Left renal cortex interstitium (tissue), 4 donors: ENCODE data around the gene MFAP2. TPM values are rescaled to one million over a fixed set of nuclear protein-coding genes. Genes with fewer than 3 reads are reported as not detected.
A peak's percentile ranks its signal among the peaks of the same experiment; 100 is the strongest.

Source experiments
- DNase-seq, 4 donors: peaks; one replicate each; pipeline ENCODE4 v3.0.0-alpha.2; 2013; ENCODE audit warnings: low read depth in 4 of 4, low spot score in 2 of 4, missing footprints in 1 of 4
- polyA plus RNA-seq, 4 donors: library from polyadenylated mRNA; unstranded; fragments of 120-200 nt; gene quantifications; one replicate each; pipeline ENCODE4 v1.2.1, GENCODE V29; 2013; ENCODE audit not compliant: insufficient read length in 4 of 4

Gene MFAP2, protein sequence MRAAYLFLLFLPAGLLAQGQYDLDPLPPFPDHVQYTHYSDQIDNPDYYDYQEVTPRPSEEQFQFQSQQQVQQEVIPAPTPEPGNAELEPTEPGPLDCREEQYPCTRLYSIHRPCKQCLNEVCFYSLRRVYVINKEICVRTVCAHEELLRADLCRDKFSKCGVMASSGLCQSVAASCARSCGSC
- polyA plus RNA-seq, result 100 to 1,000 TPM; 186 to 305 (median 215) TPM

DNA sequence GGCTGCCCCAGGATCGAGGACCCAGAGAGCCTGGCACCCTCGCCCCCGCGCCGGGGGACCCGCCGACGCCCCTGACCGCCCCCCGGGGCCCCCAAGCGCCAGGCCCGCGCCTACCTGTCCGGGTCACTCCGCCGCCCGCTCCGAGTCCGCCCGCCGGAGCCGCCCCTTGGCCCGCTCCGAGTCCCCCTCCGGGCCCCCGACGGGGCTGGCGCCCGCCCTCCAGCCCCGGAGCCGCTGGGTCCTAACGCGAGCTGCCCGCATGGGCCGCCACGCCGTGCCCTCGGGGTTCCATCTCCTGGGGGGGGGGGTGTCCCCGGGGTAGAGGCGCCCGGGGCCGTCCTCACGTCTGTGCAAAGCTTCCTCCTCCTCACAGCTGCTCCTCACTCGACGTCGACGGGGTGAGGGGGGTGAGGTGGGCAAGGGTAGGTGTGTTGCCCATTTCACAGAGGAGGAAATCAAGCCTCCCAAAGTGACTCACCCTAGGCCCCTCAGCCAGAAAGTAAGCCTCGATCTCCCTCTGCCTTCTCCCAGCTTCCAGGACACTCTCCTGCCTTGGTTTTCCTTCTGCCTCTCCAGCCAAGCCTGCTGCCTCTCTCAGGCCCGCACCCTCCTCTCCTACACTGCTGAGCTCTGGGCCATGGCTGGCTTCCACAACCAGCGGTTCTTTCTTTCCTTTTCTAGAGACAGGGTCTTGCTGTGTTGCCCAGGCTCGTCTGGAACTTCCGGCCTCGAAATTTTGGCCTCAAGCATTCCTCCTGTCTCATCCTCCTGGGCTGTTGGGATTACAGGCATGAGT, at the start of gene MFAP2:
Gene MFAP2 (minus strand): TSS at position 148 of the 796 bp plus-strand sequence. CDS start 2,347 bp downstream, outside the sequence.
- no peak for DNase-seq

DNA sequence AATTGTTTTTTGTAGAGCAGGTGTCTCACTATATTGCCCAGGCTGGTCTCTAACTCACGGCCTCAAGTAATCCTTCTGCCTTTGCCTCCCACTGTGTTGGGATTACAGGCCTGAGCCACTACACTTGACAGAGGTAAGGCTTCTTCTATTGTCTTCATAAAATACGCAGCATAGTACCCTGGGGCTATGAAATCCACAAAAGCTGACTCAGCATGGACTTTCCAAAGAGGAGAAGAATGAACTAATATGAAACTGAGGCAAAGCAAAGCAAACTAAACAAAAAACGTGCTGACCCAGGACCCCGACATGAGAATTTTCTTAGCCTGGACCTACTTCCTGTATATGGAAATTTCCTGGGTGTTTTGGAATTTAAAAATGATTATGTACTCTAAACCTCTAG, 49.8 kb upstream of the MFAP2 start:
- DNase-seq, result no peak

DNA sequence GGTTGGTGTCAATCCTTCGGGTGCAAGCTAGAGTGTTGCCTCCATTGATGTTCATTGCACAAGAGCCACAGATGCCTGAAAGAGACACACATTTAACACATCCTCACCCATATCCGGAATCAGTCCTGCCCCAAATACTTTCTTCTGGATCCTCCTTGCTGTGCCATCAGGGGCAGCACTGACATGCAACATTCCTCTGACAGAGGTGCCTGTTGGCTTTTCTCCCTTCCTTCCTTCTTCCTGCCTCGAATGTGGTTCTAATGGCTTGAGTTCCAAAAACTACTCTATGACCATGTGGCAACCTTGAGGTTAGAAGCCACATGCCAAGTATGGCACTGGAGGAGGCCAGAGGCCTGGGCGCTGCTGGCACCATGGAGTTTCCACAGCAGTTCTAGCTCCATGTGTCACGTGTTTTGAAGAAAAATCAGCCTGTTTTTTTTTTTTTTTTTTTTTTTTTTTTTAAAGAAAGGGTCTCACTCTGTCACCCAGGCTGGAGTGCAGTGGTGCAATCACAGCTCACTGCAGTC, 48.3 kb upstream of the MFAP2 start:
- no peak for DNase-seq

DNA sequence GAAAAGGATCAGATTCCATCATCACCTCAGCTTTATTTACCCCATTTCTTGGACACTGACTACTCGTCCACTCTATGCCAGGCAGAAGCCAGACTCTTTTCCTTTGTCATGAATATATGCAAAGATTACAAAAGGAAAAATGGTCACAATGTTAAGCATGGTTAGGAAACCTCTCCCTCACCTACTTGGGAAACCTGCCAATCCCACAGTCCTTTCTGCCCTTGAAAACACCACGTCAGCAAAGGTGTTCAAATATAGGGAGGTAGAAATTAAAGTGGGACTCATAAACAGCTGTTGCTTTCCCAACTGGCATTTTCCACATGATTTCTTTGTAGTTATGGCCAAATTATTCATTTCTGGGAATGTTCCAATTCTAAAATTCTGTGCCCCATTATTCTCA, 47.5 kb upstream of the MFAP2 start:
- no peak for DNase-seq

DNA sequence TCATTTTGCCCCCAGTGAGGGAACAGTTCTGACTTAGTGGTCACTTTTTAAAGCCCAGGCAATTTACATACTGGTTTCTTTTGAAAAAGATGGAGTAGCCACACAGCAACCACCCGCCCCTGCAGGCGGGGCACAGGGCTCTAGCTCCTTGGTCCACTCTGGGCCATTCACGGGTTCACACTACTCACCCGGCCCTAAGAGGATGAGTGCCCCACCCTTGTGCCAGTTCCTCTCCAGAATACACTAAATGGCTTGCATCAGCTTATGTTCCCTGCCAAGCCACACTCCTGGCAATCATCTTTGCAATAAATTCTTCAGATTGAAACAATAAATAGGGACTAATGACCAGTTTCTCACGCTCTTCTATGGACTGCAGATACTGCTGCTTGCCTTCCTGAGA, 47.0 kb upstream of the MFAP2 start:
- no peak for DNase-seq

DNA sequence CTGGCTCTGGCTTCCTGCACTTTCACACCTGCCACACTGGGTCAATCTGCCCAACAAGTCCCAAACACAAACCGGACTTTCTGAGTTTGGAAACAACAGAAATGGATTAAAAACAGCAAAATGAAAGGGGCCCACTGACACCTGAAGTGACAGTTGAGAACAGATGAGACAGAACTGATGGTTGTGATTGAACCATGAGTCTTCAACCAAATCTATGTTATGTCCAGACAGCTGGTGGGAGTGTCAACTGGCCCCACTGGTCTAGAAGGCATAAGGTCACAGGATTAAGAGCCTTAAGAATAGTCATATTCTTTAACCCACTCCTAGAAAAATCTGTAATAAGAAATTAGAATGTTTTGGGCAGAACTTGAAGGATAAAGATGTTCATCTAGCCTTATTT, 44.3 kb upstream of the MFAP2 start:
- no peak for DNase-seq

DNA sequence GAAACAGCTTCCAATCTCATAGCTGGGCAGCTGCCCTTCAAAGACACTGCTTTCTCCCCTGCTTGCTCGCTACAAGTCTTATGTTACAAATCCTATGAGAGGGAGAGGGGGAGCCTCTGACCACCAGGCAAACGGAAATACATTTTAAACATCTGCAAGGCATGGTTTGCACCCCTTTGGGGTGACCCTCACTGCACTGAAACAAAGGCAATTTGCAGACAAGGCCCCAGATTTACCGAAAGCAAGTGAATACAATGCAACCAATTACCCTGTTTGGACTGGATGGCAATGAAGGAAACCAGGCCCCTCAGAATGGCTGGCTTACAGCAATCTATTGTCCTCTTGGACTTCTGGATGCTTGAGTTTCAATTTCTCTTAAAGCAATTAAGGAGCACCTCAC, 43.2 kb upstream of the MFAP2 start:
- no peak for DNase-seq

DNA sequence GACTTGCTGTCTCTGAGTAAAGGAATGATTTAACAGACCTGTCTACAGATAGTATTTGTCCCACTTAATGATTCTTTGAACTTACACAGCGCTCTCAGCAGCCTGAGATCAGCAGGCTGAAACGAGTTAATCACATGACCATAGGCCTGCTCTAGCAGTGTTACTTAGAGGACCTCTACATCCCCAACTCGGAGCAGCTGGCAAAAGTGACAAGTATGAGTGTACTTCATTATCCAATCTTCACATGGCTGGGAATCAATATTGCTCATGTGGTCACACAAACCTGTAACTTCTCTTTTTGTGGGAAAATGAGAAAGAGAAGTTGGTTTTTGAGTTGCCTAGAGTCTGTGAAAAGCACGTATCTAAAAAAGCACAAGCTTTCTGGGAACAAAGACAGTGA, 42.7 kb upstream of the MFAP2 start:
- DNase-seq, result no peak

DNA sequence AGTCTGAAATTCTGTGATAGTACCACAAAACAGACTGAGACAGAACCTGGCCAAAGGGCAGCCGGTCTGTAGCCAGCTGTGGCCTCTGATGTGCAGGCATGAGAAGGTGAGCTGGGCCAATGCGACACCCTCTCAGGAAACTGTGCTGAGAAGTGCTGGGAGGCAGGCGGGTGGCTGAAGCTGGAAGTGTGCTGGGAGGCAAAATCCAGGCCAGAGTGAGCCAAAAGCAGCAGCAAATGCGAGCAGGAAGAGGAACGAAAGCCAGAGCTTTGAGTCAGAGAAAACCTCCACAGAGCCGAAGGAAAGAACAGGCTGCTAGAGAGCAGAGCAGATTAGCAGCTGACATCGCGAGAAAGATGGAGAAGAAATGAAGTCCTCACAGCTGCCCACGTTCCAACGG, 41.5 kb upstream of the MFAP2 start:
- no peak for DNase-seq

DNA sequence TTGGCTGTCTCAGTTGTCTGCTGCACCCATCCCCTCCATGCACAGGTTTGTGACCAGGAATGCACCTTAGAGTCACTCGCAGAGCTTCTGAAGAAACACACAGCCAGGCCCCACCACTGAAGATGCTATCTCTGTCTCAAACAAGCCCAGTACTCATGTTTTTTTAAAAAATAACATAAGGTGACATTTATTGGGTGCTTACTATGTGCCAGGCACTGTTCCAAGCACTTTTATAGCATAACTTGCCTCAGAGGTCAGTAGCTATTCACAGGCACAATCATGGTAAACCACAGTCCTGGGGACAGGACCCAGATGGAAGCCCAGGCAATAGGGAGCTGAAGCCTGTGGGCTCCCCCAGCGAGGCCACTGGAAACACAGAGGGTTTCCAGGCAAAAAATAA, 40.1 kb upstream of the MFAP2 start:
- DNase-seq, result no peak

DNA sequence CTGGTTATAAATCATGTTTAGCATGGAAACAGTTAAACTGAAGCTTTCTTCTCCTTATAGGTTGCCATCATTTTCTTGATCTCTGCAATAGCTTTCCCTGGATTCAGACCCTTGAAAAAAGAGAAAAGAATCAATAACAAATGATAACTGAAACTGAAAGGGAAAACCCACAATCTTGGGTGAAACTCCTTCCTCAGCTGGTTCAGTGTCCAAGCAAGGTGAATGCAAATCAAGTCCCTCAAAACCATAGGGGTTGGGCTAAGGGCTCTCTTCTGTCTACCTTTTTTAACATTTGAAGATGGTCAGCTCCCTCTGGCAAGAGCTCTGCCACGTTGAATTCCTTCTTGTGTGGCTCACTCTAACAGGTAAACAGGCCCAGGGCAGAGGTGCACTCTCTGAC, 38.4 kb upstream of the MFAP2 start:
- DNase-seq, result no peak

DNA sequence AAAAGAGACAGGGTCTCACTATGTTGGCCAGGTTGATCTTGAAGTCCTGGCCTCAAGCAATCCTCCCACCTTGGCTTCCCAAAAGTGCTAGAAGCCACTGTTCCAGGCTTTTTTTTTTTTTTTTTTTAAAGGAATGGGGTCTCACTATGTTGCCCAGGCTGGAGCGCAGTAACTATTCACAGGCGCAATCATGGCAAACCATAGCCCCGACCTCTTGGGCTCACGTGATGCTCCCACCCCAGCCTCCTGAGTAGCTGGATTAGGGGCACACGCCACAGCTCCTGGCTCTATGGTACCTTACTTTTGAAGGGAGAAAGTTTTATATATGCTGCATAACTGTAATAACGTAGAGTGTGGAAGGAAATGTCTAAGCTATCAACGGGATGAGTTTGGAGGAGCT, 37.0 kb upstream of the MFAP2 start:
- DNase-seq, result no peak

DNA sequence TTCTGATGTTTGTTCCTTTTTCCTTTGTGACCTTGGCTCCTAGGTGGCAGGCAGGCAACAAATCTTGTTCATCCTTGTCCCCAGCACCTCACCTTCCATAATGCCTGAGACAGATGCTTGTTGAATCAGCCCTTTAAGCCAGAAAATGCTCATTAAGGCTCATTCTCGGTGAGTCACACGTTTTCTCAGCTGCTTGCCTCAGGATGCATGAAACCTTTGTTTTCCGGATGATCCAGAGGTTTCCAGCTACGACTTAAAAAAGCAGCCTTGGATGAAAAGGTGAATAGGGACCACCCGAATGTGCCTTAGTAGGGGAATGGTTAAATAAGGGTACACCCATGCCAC, 35.9 kb upstream of the MFAP2 start:
- DNase-seq, result no peak

DNA sequence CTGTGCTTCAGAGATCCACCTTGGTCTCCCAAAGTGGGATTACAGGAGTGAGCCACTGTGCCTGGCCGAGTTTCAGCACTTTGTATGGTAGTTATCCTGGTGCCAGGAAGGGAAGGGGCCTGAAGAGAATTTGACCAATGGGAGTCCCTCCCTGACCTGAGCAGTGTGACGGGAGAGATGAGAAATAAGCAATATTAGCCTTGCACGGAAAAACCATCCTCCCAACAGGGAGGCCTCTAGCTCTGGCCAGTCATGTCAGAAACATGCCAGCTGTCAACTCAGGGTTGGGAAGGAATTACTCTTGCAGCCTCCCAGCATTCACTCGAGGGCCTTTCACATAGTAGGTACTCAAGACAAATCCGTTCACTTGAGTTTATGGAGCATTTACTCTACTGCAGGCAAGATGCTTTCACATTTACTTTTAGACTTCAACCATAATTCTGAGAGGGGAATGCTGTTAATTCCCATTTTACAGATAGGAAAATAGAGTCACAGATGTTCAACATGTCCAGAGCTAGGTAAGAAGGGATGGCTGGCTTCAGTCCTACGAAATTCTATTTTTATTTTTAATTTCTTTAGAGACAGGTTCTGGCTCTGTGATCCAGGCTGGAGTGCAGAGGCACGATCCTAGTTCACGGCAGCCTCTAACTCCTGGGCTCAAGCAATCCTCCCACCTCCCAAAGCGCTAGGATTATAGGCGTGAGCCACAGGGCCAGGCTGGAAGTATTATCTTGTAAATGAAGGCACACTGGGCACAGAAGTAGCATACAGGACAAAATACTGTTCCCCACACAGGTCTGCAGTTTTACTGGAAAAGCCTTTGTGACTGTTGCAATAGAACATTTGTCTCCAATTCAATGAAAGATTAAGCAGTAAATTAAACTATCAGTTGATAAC, 34.5 kb upstream of the MFAP2 start:
- no peak for DNase-seq

DNA sequence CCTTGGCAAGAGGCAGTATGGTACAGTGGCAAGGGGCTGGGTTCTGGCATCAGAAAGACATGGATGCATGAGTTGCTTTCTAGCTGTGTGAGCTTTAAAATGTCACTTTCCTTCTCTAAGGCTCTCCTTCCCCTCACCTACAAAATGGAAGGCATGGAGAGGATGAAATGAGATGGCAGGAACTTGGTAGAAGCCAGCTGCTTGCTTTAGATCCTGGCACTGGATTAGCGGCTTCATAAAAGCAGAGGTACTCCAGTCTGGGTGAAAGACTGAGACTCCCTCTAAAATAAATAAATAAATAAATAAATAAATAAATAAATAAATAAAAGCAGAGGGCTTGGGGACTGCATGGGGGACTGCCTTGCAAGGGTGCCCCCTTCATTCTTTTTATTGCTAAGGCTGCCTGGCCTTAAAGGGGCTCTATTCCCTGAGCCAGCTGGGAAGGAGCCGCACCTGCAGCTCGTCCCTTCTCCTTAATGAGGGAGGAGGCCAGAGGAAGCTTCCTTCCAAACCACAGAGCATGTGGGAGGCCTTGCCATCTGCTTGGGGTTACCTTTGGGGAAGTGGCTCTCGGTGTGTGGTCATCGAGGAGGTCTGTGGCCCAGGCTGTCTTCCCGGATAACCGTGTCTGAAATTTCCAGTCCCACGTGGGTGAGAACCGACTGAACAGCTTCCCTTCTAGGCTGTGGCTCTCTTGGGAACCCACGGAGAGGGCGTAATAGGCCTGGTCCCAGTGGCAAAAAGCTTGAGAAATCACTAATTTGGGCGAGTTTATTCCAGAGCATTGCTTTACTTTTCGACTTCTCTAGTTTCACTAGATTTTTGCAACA, 33.3 kb upstream of the MFAP2 start:
- DNase-seq, result no peak

DNA sequence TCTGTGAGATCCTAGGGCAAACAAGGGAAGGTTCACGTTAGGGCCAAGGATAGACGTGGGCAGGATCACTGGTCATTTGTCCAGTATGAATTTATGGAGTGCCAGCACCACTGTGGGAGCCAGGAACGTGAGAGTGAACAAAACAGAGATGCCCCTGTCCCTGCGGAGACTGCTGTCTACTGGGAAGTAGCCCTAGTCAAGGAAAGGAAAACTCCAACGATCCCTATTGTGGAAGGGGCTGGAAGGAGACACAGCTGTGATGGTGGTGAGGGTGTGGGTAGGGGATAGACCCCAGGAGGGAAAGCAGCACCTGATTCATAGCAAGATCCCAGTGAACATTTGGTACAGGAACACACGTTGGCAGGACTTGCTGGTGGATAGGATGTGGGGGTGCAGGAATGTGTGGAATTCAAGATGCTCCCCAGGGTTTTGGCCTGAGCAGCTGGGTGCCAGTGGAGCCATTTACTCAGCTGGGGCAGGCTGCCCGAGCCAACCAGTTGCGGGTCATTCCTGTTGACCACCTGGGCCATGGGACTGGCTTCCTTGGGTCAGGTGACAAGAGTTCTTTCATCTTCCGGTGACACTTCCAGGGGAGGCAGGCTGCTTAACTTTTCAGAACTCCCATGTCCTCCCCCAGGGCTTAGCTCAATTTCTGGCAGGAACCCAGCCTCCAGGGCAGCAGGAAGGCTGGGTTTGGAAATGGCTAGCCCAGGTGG, 32.5 kb upstream of the MFAP2 start:
- DNase-seq, result no peak

DNA sequence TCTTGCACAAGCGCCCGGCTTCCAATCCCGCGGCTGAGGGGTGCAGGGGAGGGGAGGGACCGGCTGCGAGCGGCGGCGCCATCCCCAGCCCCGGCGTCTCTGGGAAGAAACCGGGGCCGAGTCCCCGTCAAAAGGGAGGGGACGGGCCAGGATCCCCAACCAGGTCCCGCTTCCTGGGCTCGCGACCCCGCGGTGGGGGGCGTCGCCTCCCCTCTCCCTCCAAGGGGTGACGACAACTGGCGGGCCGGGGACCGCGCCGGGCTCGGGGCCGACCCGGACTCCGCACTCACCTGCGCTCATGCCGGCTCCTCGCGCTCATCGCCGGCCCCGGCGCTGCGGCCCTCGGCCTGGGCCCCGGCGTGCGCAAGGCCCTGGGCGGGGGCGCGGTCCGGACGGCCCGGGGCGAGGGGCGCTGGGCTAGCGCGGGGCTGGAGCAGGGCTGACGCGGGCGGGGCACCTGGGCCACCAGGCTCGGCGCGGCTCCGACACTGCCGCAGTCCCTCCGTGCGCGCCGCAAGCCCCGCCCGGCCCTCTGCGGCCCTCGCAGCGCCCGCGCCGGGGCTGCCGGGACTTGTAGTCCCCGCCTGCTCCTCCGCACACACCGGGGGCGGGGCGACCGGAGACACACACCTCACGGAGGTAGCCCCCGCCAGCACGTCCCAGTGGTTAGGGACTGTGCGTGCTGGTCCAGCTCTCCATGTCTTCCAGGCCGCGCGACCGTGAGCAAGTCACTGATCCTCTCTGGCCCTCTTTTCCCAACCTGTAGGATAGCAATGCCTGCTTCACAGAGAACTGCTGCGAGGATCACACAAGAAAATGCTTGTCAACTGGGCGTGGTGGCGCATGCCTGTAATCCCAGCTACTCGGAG, 31.3 kb upstream of the MFAP2 start, which contains the start of gene ATP13A2:
Gene ATP13A2 (minus strand): TSS at position 490 of the 869 bp plus-strand sequence. CDS start 190 bp downstream, at position 300.
- DNase-seq, result peak in 3 of 4 donors; percentile 21 to 65 (median 50)

DNA sequence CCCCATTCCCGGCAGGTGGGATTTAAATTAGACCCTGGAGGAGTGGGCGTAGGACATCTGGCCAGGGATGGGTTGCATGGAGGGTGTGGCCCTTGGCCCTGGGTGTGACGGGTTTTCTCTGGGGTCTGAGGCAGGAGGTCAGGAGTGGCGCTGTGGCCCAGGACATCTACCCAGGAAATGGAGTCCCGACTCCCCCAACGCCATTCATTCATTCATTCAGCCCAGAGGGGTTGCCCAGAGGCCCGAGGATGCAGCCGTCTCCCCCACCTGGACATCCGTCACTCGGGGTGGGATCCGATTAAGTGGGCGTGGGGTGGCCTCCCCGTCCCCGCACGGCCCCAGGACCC, 30.6 kb upstream of the MFAP2 start:
- no peak for DNase-seq

DNA sequence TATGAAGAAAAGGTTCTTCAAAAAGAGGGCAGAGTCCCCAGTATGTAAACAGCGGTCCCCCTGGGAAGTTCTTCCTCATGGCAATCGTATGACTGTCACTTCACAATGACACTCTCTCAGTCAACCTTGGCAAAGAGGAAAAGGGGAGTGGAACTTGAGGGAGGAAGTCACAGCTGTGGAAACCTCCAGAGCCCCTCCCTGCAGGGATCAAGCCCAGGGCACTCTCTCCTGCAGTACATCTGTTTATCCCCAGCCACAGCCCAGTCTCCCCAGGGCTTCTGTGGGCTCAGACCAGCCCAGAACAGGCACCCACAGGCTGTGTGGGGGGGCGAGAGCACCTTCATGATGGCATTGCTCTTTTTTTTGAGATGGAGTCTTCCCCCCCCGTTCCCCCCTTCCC, 29.3 kb upstream of the MFAP2 start:
- no peak for DNase-seq
